ENCODE data around the gene RBM34. TPM values are rescaled to one million over a fixed set of nuclear protein-coding genes. Genes with fewer than 3 reads are reported as not detected.

RBM34 gene
- total and polyA plus RNA-seq, 10 of the 15 experiments (the other 5 are each of a cell fraction or from before 2014, with no cell fraction given), result 46.4 to 132 (median 109) TPM

GRCh38 chr1:235100194-235100772 lies 60.8 kb downstream of the RBM34 start (continued):
- no peak for TF ChIP-seq ESRRA (IDR thresholded peaks at IDR 0.05; ENCODE audit: low read length)
- peak; percentile 66; the same call in 1 of the 2 replicates for TF ChIP-seq YY1 (IDR thresholded peaks at IDR 0.05; ENCODE audit: low read depth, low read length)
- peak; percentile 45; the same call in 1 of the 2 replicates for TF ChIP-seq IKZF1 (conservative IDR thresholded peaks at IDR 0.05)
- TF ChIP-seq ZBTB40 (IDR thresholded peaks at IDR 0.05; ENCODE audit: borderline replicate concordance), result no peak
- TF ChIP-seq JUNB (IDR thresholded peaks at IDR 0.05), result no peak
- TF ChIP-seq TBL1XR1 (IDR thresholded peaks at IDR 0.05; ENCODE audit: low read depth, low read length), result 0 out of 2 replicates have a peak, but pooled peaks have one; percentile 12
- TF ChIP-seq ZNF687 (IDR thresholded peaks at IDR 0.05), result 0 out of 2 replicates have a peak, but pooled peaks have one; percentile 37
- TF ChIP-seq NRF1 (conservative IDR thresholded peaks at IDR 0.05; ENCODE audit: low read depth, low read length), result peak; percentile 34
- TF ChIP-seq ELK1 (IDR thresholded peaks at IDR 0.05; ENCODE audit: low read depth, low read length), result no peak
- no peak for TF ChIP-seq MAX (IDR thresholded peaks at IDR 0.05; ENCODE audit: low read depth, low read length)
- TF ChIP-seq DPF2 (IDR thresholded peaks at IDR 0.05), result peak; percentile 47; the same call in 1 of the 2 replicates
- TF ChIP-seq TCF12 (IDR thresholded peaks at IDR 0.05; ENCODE audit: low read depth, low read length), result peak; percentile 96
- TF ChIP-seq SP1 (IDR thresholded peaks at IDR 0.05; ENCODE audit: low read depth, low read length), result peak; percentile 34
- no peak for TF ChIP-seq TAF1 (IDR thresholded peaks at IDR 0.05; ENCODE audit: borderline replicate concordance, low read depth, low read length)
- no peak for TF ChIP-seq RAD21 (IDR thresholded peaks at IDR 0.05; ENCODE audit: insufficient read depth, low read depth, low read length)
- peak; percentile 69; the same call in 1 of the 2 replicates for TF ChIP-seq MXI1 (IDR thresholded peaks at IDR 0.05; ENCODE audit: low read depth, low read length)
- TF ChIP-seq BMI1 (IDR thresholded peaks at IDR 0.05; ENCODE audit: borderline replicate concordance), result peak; percentile 83
- no peak for TF ChIP-seq SIN3A (IDR thresholded peaks at IDR 0.05; ENCODE audit: low read depth, low read length)

Data from GM12878 (cell line).